Measurements from ENCODE around the gene TSFM.

The TSFM gene

DNA sequence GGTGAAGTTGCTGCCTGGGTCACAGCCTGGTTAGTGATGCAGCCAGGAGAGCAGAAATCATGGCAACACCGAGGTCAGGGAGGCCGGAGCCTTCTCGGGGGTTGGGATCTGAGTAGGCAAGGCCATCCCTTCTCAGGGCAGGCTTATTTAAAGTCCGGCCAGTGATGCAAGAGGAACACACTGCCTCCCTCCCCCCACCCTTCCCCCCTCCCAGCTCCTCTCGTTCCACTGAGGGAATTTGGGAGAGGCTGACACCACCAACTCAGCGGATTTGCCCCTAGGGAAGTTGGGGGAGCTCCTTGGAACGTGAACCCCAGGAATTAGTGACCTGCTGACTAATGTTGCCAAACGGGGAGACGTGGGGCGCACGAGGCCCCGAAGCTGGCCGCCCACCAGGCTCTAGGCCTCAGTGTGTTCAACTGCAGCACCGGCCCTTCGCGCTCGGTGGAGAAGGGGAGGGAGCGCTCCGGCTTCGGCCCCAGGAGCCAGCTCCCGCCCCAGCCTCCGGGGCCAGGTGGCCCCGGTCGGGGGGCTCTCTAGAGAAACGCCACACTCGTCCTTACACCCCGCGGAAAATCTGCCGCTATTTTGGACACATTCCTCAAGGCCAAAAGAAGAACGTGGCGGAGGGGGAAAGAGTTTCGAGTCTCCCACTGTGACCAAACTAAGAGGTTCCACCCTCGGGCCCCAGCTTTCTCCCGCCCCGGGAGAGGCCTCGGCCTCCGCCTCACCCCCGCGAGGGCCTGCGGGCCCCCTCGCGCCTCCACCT, 62.3 kb downstream of the TSFM start:
- intact Hi-C loops (cut with DNase I; ENCODE audit: low total_unique reads) = no loop called here
- TF ChIP-seq, protein P1, sequence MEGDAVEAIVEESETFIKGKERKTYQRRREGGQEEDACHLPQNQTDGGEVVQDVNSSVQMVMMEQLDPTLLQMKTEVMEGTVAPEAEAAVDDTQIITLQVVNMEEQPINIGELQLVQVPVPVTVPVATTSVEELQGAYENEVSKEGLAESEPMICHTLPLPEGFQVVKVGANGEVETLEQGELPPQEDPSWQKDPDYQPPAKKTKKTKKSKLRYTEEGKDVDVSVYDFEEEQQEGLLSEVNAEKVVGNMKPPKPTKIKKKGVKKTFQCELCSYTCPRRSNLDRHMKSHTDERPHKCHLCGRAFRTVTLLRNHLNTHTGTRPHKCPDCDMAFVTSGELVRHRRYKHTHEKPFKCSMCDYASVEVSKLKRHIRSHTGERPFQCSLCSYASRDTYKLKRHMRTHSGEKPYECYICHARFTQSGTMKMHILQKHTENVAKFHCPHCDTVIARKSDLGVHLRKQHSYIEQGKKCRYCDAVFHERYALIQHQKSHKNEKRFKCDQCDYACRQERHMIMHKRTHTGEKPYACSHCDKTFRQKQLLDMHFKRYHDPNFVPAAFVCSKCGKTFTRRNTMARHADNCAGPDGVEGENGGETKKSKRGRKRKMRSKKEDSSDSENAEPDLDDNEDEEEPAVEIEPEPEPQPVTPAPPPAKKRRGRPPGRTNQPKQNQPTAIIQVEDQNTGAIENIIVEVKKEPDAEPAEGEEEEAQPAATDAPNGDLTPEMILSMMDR (IDR thresholded peaks at IDR 0.05) = no peak
- H3K36me3 ChIP-seq = peaks cover 0 to 10% (median 0%) of the 10 kb centered on the region in 3 donors
- H3K4me3 ChIP-seq = peak overlapping the region; percentile 97 to 100
- DNase-seq = peak; percentile 92 to 96
- peaks cover 6 to 58% (median 47%) of the 10 kb centered on the region in 4 donors for H3K4me1 ChIP-seq
- no peaks in the 10 kb centered on the region for H3K27me3 ChIP-seq
- H3K9me3 ChIP-seq = no peaks in the 10 kb centered on the region
- H3K27ac ChIP-seq = peak overlapping the region; percentile 100

DNA sequence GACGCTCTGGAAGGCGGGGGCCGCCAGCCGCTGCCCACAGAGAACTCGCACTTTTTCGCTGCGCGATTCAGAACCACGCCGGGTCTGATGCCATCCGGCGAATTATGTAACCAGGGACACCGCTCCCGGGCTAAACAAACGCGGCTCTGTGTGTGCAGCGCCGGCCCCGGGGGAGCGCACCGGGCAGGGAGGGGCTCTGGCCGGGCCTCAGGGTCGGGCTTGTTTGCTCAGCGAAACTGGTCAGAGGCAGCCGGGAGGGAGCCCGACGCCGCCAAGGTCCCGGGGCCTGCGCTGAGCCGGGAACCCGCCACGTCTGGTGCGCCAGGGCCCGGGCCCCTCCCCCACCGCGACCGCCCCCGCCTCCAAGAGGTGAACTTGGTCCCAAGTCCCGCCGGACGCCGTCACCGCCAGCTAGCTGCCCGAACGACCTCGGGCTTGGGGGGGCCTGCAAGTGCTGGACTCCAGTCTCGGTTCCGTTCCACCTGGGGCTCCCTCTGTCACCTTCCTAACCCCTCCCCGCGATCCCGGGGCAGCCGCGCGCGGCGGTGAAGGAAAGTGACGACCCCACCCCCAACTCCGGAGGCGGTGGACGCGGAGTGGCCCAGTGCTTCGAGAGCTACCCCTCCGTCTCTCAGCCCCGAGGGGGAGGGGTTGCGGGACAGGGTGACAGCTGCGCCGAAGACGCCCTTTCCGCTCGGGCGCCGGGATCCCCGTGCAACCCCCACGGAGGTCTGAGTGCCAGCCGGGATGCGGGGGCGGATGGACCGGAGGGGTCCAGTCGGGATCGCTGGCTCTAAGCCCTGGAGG, 63.1 kb downstream of the TSFM start:
- H3K36me3 ChIP-seq = peaks cover 0 to 10% (median 0%) of the 10 kb centered on the region in 3 donors
- TF ChIP-seq, protein P1 (IDR thresholded peaks at IDR 0.05) = no peak
- no peaks in the 10 kb centered on the region for H3K27me3 ChIP-seq
- intact Hi-C loops (cut with DNase I; ENCODE audit: low total_unique reads) = no loop called here
- DNase-seq = peak; percentile 68 to 93
- H3K27ac ChIP-seq = peak overlapping the region; percentile 100
- peak overlapping the region; percentile 97 to 100 for H3K4me3 ChIP-seq
- no peaks in the 10 kb centered on the region for H3K9me3 ChIP-seq
- H3K4me1 ChIP-seq = peaks cover under 1 to 58% (median 47%) of the 10 kb centered on the region in 4 donors

DNA sequence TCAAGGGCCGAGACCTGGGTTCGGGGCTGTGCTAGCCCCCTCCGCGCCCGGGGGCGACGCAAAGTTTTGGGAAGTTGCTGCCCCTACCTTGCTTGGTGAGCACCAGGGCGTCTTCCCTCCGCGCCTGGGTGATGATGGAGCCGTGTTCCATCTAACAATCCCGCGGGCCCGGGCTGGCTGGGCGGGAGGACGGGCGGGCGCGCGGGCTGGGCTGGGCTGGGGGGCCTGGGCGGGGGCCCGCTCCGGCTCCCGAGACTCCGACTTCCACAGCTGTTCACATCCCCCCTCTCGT, 63.6 kb downstream of the TSFM start:
- intact Hi-C loops (cut with DNase I; ENCODE audit: low total_unique reads) = no loop called here
- Histone ChIP-seq H3K36me3 (peaks cover 0 to 10% (median 0%) of the 10 kb centered on the region in 3 donors), H3K9me3 (no peaks in the 10 kb centered on the region), H3K27ac (peak overlapping the region; percentile 100), H3K4me3 (peak overlapping the region; percentile 97 to 100), H3K4me1 (peaks cover 0 to 56% (median 46%) of the 10 kb centered on the region in 4 donors), H3K27me3 (no peaks in the 10 kb centered on the region)
- DNase-seq = no peak
- TF ChIP-seq, protein P1 (IDR thresholded peaks at IDR 0.05) = no peak

DNA sequence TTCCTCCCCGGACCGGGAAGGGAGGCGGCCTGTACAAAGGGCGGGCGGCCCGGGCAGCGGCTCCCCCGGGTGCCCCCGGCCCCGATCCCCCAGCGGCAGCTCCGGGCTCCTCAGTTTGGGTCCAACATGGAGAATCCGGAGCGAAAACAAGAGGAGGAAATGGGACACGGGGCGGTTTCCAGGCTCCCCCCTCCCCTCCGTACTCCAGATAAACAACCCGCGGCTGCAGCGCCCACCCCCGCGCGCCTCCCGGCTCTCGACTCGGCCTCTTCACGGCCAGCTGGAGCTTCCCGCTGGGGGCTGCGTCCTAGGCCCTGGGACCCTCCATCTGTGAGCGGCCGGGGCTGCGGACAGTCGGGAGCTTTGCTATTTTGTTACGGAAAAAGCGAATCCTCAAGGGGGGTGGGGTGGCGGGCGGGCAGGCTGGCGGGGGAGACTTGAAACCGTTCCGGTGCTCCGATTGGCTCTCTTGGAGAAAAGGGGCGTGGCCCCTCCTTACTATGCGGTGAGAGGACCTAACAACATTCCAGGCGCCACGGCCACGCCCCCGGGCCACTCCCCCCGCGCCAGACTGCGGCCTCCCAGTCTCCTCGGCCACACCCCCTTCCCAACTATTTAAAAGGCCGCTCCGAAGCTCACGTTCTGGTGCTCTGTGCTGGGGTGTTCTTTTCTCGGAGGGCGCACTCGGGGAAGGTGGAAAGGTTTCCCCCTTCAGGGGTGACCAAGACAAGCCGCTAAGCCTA, 64.2 kb downstream of the TSFM start, which contains the start of gene CTDSP2:
Gene CTDSP2, minus strand, starts transcription at position 153 of the 743 bp plus-strand sequence. CDS start 294 bp downstream, outside the sequence.
- Histone ChIP-seq H3K36me3 (peaks cover 0 to 10% (median 0%) of the 10 kb centered on the region in 3 donors), H3K27me3 (no peaks in the 10 kb centered on the region), H3K4me1 (peaks cover 0 to 56% (median 47%) of the 10 kb centered on the region in 4 donors), H3K4me3 (peak within 1 kb of the TSS; percentile 97 to 100), H3K9me3 (no peaks in the 10 kb centered on the region), H3K27ac (peak within 1 kb of the TSS; percentile 100)
- DNase-seq = peak; percentile 100
- intact Hi-C loops (cut with DNase I; ENCODE audit: low total_unique reads) = loop anchor here (1.0 kb wide), 1 partner anchor 19 kb away; no protein-coding TSS in a partner anchor
- TF ChIP-seq, protein P1 (IDR thresholded peaks at IDR 0.05) = peak; percentile 11 to 21
